Neural cell (in vitro differentiated cells): Measurements from ENCODE around the gene IL1RAP. TPM values are rescaled to one million over a fixed set of nuclear protein-coding genes. Genes with fewer than 3 reads are reported as not detected.

ENCODE experiments used
- H2AFZ ChIP-seq: fragments of 200-600, 300-800 bp; sonication (generic), shearing (Covaris generic); 2 replicates; pipeline ENCODE4 v1.6.0; 2014; ENCODE audit warnings: low read depth, mild to moderate bottlenecking, antibody characterized with exemption, low read length, moderate library complexity
- H3F3A ChIP-seq: fragments of 200-600 bp; shearing (Covaris generic); 2 replicates; pipeline ENCODE4 v1.6.1; 2016; ENCODE audit warnings: mild to moderate bottlenecking, moderate library complexity, mixed read lengths, antibody characterized with exemption, low read length; ENCODE audit not compliant: insufficient read depth, poor library complexity, severe bottlenecking
- H3K27ac ChIP-seq: fragments of 200-600, 300-800 bp; sonication (generic), shearing (Covaris generic); 2 replicates; pipeline ENCODE4 v1.5.1; 2014; ENCODE audit warnings: mild to moderate bottlenecking, low read length, moderate library complexity
- H3K27me3 ChIP-seq: fragments of 300-800, 200-600 bp; sonication (generic), shearing (Covaris generic); 2 replicates; pipeline ENCODE4 v1.6.0; 2014; ENCODE audit warnings: mild to moderate bottlenecking, low read depth, low read length, moderate library complexity; ENCODE audit not compliant: insufficient read depth
- H3K36me3 ChIP-seq: fragments of 300-800, 200-600 bp; sonication (generic), shearing (Covaris generic); 2 replicates; pipeline ENCODE4 v1.5.1; 2014; ENCODE audit warnings: mild to moderate bottlenecking, antibody characterized with exemption, low read length, moderate library complexity; ENCODE audit not compliant: insufficient read depth
- H3K4me2 ChIP-seq: fragments of 300-800, 200-600 bp; sonication (generic), shearing (Covaris generic); 2 replicates; pipeline ENCODE4 v1.6.0; 2014; ENCODE audit warnings: mild to moderate bottlenecking, low read length
- H3K4me3 ChIP-seq: fragments of 300-800, 200-600 bp; sonication (generic), shearing (Covaris generic); 2 replicates; pipeline ENCODE4 v1.5.1; 2014; ENCODE audit warnings: mild to moderate bottlenecking, low read length, moderate library complexity
- H3K79me2 ChIP-seq: fragments of 200-600 bp; shearing (Covaris generic); replicated peaks from 2 replicates; pipeline ENCODE4 v1.6.0; 2014; ENCODE audit warnings: mild to moderate bottlenecking, low read length, moderate library complexity; ENCODE audit not compliant: insufficient read depth
- H3K9ac ChIP-seq: fragments of 300-800, 200-600 bp; sonication (generic), shearing (Covaris generic); 2 replicates; pipeline ENCODE4 v1.6.1; 2016; ENCODE audit warnings: mild to moderate bottlenecking, low read length, mixed read lengths
- H3K9me2 ChIP-seq: fragments of 200-600 bp; shearing (Covaris generic); 2 replicates; pipeline ENCODE4 v1.6.1; 2016; ENCODE audit warnings: mild to moderate bottlenecking, low read length, mixed read lengths; ENCODE audit not compliant: insufficient read depth
- H3K9me3 ChIP-seq: fragments of 200-600, 300-800 bp; sonication (generic), shearing (Covaris generic); 2 replicates; pipeline ENCODE4 v1.6.1; 2016; ENCODE audit warnings: mild to moderate bottlenecking, mixed run types, low read length, moderate library complexity, mixed read lengths
- H4K20me1 ChIP-seq: fragments of 200-600 bp; shearing (Covaris generic); 2 replicates; pipeline ENCODE4 v1.6.1; 2016; ENCODE audit warnings: mild to moderate bottlenecking, mixed run types; ENCODE audit not compliant: insufficient read depth
- CTCF ChIP-seq: fragments of 450-650 bp; IDR thresholded peaks from 2 replicates; pipeline ENCODE4 v1.5.1; 2014; ENCODE audit warnings: antibody characterized with exemption, mild to moderate bottlenecking, moderate library complexity; ENCODE audit not compliant: poor library complexity, severe bottlenecking
- EP300 ChIP-seq: fragments of 450-650 bp; conservative IDR thresholded peaks from 2 replicates; pipeline ENCODE4 v1.6.1; 2014; ENCODE audit warnings: antibody characterized with exemption, mild to moderate bottlenecking, moderate library complexity; ENCODE audit not compliant: poor library complexity, severe bottlenecking
- EZH2 ChIP-seq: fragments of 200-600, 300-800 bp; shearing (Covaris generic), sonication (generic); IDR thresholded peaks from 2 replicates; pipeline ENCODE4 v1.6.1; 2014; ENCODE audit warnings: antibody characterized with exemption, low read length, borderline replicate concordance, mild to moderate bottlenecking; ENCODE audit not compliant: insufficient read depth, poor library complexity, severe bottlenecking
- MXI1 ChIP-seq: fragments of 450-650 bp; conservative IDR thresholded peaks from 2 replicates; pipeline ENCODE4 v1.6.1; 2014; ENCODE audit warnings: antibody characterized with exemption, mild to moderate bottlenecking; ENCODE audit not compliant: poor library complexity, severe bottlenecking
- POLR2AphosphoS5 ChIP-seq: IDR thresholded peaks from 2 replicates; pipeline ENCODE4 v1.6.1; 2012
- RAD21 ChIP-seq: fragments of 450-650 bp; conservative IDR thresholded peaks from 2 replicates; pipeline ENCODE4 v1.6.1; 2014; ENCODE audit warnings: antibody characterized with exemption, mild to moderate bottlenecking, moderate library complexity
- REST ChIP-seq: IDR thresholded peaks from 2 replicates; pipeline ENCODE4 v1.6.1; 2012; ENCODE audit warnings: borderline replicate concordance
- SMC3 ChIP-seq: fragments of 450-650 bp; conservative IDR thresholded peaks from 2 replicates; pipeline ENCODE4 v1.6.1; 2014; ENCODE audit warnings: antibody characterized with exemption, mild to moderate bottlenecking, moderate library complexity; ENCODE audit not compliant: poor library complexity
- TAF1 ChIP-seq: IDR thresholded peaks from 2 replicates; pipeline ENCODE4 v1.6.1; 2012; ENCODE audit warnings: low read depth
- polyA plus RNA-seq: library from polyadenylated mRNA; depleted of rRNA; stranded (reverse); fragments of >200 nt; gene quantifications from 2 replicates; pipeline ENCODE4 v1.2.3, GENCODE V29; 2014

Gene IL1RAP
- polyA plus RNA-seq, 1 donor from 2014 or later: 24.6 TPM

- no peak for TF ChIP-seq REST
- TF ChIP-seq CTCF: no peak
- no peak for TF ChIP-seq POLR2AphosphoS5
- no peak for TF ChIP-seq SMC3
- TF ChIP-seq EZH2: no peak
- no peak for TF ChIP-seq EP300
- TF ChIP-seq MXI1: no peak
- no peak for TF ChIP-seq RAD21
- H3K27me3 ChIP-seq: no peaks in the 10 kb centered on the region
- H3K36me3 ChIP-seq: no peaks in the 10 kb centered on the region
- H3K9me3 ChIP-seq: no peaks in the 10 kb centered on the region
- H3K4me3 ChIP-seq: no peak overlapping the region
- H3K9me2 ChIP-seq: no peaks in the 10 kb centered on the region
- H2AFZ ChIP-seq: no peak overlapping the region
- H3F3A ChIP-seq: no peaks in the 10 kb centered on the region
- no peak overlapping the region for H3K27ac ChIP-seq
- H3K79me2 ChIP-seq: no peaks in the 10 kb centered on the region
- no peaks in the 10 kb centered on the region for H4K20me1 ChIP-seq
- no peak overlapping the region for H3K9ac ChIP-seq
- no peak overlapping the region for H3K4me2 ChIP-seq
Measured at GRCh38 chr3:190558796-190559195, 44.9 kb downstream of the IL1RAP start.

- H2AFZ ChIP-seq: no peak overlapping the region
- no peak overlapping the region for H3K4me2 ChIP-seq
- H3K27ac ChIP-seq: no peak overlapping the region
- no peaks in the 10 kb centered on the region for H3K9me2 ChIP-seq
- no peaks in the 10 kb centered on the region for H3F3A ChIP-seq
- no peak overlapping the region for H3K9ac ChIP-seq
- no peaks in the 10 kb centered on the region for H3K27me3 ChIP-seq
- no peak overlapping the region for H3K4me3 ChIP-seq
- no peaks in the 10 kb centered on the region for H3K79me2 ChIP-seq
- no peaks in the 10 kb centered on the region for H4K20me1 ChIP-seq
- no peaks in the 10 kb centered on the region for H3K9me3 ChIP-seq
- TF ChIP-seq EZH2 (no peak), TAF1 (no peak), SMC3 (no peak), EP300 (no peak), REST (no peak), CTCF (no peak), RAD21 (no peak), POLR2AphosphoS5 (no peak), MXI1 (no peak)
- no peaks in the 10 kb centered on the region for H3K36me3 ChIP-seq
Measured at GRCh38 chr3:190560013-190560895, 46.4 kb downstream of the IL1RAP start.
